Stimulated activated CD8-positive, alpha-beta memory T cell treated with anti-CD3 and anti-CD28 coated beads, Interleukin-7, amount 100 ng/mL, for 4 hours (primary cell): ENCODE measurements around the gene SBNO2.
A peak's percentile ranks its signal among the peaks of the same experiment; 100 is the strongest.
"Not testable (repeated sequence)": the region's sequence is repeated elsewhere in the genome, so short reads cannot be mapped to it uniquely, and the experiment has no call there.

Experiments used
- DNase-seq, 2 donors: peaks; one replicate each; pipeline ENCODE4 v3.0.0-alpha.2; 2020; ENCODE audit warnings: low read depth in 2 of 2

Gene SBNO2

GRCh38 chr19:1138121-1138520, 35.9 kb downstream of the SBNO2 start:
- no peak for DNase-seq

DNA sequence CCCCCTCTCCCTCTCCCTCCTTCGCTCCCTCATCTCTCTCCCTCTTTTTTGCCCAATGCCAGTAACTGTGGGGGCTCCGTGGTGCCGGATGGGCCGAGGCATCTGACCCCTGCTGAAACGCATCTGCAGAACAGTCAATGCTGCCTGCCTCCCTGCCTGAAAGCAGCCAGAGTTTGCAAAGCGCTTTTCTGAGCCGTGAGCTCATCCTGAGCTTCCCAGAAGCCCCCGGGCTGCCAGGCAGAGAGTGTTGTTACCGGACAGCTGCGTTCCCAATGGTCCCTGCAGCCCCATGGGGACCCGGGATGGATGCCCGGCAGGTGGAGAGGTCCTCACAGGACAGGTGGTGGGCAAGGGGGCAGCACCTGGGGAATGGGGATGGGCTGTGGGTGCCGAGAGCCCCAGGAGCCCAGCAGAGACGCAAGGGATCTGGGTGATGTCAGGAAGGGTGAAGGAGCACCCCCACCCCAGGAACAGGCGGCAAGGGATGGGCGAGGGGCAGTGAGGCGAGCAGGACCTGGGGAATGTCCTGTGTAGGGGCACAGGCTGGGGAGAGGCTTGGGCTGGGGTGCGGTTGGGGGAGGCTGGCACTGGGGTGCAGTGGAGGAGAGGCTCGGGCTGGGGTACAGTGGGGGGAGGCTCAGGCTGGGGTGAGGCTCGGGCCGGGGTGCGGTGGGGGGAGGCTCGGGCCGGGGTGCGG, 37.3 kb downstream of the SBNO2 start:
- DNase-seq: no peak

DNA sequence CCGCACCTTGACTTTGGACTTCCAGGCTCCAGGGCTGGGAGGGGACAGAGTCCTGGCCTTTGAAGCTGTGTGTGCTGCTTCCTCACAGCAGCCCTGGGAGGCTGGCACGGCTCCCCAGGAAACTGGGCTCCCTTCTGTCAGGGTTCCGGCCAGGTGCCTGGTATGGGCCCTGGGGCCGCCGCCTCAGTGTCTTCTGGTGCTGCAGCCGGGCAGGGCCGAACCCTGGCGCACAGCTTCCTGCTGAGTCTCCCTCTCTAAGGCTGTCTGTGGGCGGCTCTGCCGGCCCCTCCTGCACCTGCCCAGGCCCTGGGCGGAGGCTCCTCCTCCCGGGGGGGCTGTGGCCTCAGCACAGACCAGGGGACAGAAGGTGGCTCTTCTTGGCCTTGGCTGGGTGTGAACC, 37.9 kb downstream of the SBNO2 start:
- no peak for DNase-seq

GRCh38 chr19:1135454-1135853, 38.6 kb downstream of the SBNO2 start:
- no peak for DNase-seq

DNA sequence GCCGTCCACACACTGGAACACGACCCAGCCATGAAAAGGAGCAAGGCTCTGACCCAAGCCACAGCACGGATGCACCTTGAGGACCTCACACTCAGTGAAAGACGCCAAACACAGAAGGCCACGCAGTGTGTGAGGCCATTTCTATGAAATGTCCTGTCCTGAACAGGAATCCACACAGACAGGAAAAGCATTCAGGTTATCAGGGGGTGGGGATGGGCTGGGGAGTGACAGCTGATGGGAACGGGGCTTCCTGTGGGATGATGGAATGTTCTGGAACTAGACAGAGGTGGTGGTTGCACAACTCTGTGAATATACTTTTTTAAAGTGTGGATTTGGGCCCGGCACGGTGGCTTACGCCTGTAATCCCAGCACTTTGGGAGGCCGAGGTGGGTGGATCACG, 39.6 kb downstream of the SBNO2 start:
- DNase-seq: no peak

- peak; percentile 59 to 76 for DNase-seq
Measured at GRCh38 chr19:1133471-1133929, 40.6 kb downstream of the SBNO2 start.

DNA sequence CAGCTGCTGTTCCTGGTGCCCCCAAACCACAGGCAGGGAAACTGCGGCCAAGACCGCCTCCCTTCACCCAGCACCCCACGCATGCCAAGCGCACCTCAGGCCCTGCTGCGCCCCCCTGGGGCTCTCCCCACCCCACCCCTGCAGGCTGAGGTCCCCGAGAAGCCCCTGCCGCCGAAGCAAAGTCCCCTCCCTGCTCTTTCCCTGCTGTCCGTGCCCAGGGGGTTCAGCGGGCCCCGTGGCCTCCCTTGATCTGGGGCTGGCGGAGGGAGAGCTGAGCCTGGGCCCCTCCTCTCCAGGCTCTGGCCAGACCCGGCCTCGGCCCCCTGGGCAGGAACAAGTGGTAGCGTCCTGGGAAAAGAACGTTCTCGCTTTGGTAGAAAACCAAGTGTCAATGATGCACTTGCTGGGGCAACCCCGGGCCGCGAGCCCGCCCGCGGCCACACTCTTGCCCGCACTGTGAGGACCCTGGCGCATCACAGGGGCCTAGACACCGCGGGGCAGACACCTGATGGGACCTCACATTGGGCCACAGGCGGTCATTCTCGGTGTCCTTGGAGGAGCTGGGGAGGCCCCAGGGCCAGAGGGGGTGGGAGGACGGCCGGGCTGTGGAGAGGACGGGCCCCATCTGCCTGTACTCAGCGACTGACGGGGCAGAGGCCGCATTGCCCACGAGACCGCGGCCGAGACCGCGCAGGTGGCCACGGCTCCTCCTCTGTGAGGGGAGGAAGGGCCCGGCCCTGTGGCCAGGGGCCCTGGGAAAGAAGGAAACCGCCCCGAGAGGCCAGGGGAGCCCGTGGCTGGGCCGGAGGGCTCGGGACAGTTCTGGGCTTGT, 41.3 kb downstream of the SBNO2 start:
- DNase-seq: peak in 1 of 2 donors; percentile 37

- DNase-seq: peak; percentile 86 to 88
Measured at GRCh38 chr19:1131718-1132551, 42.1 kb downstream of the SBNO2 start.

- DNase-seq: peak in 1 of 2 donors; percentile 32
Measured at GRCh38 chr19:1130771-1131717, 43.0 kb downstream of the SBNO2 start.

DNA sequence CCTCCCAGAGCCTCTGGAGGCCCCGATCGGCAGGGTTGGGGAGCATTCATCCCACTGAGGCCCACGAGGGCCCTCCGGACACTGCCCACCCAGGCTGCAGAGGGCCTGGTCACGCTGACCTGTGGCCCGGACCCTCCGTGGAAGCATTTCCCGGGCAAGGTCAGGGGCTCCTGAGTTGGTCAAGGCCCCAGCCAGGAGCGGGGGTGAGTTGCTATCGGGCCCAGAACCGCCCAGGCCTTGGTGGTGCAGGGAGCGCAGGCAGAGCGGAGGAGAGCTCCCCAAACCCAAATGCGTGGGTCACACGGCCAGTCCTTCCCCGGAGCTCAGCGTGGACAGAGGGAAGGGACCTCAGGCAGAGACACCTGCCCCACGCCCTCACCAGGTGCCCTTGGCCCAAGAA, 44.5 kb downstream of the SBNO2 start:
- no peak for DNase-seq

- DNase-seq: not testable (repeated sequence)
Measured at GRCh38 chr19:1129084-1129483, 45.0 kb downstream of the SBNO2 start.

- DNase-seq: no peak
Measured at GRCh38 chr19:1128106-1128505, 46.0 kb downstream of the SBNO2 start.

GRCh38 chr19:1126984-1127760, 46.9 kb downstream of the SBNO2 start:
- no peak for DNase-seq

DNA sequence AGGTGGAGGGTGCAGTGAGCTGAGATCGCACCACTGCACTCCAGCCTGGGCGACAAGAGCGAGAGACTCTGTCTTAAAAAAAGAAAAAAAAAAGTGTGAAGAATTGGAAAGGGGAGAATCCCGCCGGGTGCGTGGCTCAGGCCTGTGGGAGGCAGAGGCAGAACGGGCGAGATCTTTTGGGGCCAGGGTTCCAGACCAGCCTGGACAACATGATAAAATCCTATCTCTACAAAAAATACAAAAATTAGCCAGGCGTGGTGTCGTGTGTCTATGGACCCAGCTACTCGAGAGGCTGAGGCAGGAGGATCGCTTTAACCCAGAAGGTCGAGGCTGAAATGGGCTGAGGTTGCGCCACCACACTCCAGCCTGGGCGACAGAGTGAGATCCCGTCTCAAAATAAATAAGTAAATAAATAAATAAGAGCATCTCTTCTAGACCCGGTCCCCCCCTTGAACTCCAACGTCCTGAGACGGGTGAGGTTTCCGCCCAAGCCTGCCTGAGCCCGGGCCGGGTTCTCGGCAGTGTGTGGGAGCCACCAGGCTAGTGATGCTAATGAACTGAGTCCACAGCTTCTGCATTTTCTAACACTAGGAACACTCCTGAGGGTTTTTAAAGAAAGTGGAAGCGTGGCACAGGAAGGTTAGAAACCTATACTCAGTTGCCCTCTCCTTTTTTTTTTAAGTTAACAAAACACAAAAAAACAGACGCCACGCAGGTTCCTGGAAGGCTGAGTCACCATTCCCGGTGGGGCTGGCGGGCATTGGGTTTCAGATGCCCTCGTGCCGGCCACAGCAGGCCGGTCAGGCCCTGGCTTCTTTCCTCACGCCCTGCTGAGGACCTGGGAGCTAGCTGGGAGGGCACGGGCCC, 48.2 kb downstream of the SBNO2 start:
- DNase-seq: no peak

- no peak for DNase-seq
Measured at GRCh38 chr19:1123885-1124677, 50.0 kb downstream of the SBNO2 start.

DNA sequence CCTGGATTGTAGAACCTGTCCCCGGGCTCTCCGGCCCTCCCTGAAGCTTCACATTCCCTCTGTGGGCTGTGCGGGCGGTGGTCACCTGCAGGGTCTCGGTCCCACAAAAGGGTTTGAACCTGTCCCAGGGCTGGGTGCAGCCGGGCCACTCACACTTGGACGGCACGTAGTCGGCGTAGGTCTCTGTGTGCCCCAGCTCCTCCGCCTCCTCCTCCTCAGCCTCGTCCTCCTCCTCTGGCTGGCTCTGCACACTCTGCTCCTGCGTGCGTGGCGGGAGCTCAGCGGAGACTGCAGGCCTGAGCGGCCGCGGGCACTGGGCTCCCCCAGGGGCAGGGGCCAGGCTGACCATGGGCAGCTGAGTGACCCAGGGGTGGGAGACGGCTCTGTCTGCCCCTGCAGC, 50.7 kb downstream of the SBNO2 start:
- no peak for DNase-seq

GRCh38 chr19:1122972-1123363, 51.1 kb downstream of the SBNO2 start:
- DNase-seq: no peak
